ENCODE data around the gene MAPKBP1. TPM values are rescaled to one million over a fixed set of nuclear protein-coding genes. Genes with fewer than 3 reads are reported as not detected.

MAPKBP1 gene
- total RNA-seq, 1 donor from 2014 or later, result 42.3 TPM

DNA sequence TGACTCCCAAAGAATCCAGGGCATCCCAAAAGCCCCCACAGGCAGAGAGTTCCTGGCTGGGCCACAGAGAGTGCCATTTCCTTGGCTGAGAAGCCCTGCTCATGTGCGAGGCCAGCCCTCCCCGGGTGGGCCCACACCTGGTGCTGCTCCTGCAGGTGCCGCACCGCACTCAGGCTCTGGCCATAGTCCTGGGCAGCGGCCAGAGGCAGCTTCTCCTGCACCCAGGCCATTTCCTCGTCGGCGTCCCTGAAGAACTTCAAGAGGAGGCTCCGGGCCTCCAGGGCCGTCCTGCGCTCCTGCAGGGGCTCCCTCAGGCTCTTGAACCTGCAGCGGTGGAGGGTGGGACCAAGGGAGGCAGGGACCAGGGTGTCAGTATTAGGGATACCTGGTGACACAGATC lies 82.4 kb downstream of the MAPKBP1 start:
- POLR2A ChIA-PET, result no interaction called here
- H3K27ac Mint-ChIP-seq, result no peak overlapping the region
- H3K4me1 Mint-ChIP-seq, result no peaks in the 10 kb centered on the region
- TF ChIP-seq, protein P1, sequence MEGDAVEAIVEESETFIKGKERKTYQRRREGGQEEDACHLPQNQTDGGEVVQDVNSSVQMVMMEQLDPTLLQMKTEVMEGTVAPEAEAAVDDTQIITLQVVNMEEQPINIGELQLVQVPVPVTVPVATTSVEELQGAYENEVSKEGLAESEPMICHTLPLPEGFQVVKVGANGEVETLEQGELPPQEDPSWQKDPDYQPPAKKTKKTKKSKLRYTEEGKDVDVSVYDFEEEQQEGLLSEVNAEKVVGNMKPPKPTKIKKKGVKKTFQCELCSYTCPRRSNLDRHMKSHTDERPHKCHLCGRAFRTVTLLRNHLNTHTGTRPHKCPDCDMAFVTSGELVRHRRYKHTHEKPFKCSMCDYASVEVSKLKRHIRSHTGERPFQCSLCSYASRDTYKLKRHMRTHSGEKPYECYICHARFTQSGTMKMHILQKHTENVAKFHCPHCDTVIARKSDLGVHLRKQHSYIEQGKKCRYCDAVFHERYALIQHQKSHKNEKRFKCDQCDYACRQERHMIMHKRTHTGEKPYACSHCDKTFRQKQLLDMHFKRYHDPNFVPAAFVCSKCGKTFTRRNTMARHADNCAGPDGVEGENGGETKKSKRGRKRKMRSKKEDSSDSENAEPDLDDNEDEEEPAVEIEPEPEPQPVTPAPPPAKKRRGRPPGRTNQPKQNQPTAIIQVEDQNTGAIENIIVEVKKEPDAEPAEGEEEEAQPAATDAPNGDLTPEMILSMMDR (IDR thresholded peaks at IDR 0.05), result no peak
- no peak overlapping the region for H3K4me3 Mint-ChIP-seq
- no peaks in the 10 kb centered on the region for H3K27me3 Mint-ChIP-seq
- no peaks in the 10 kb centered on the region for H3K9me3 Mint-ChIP-seq
- DNase-seq, result no peak
- CTCF ChIA-PET, result no interaction called here
- no peak for ATAC-seq (ENCODE audit: low read depth)
- intact Hi-C loops (cut with micrococcal nuclease), result no loop called here
- H3K36me3 Mint-ChIP-seq (ENCODE audit: low read depth), result no peaks in the 10 kb centered on the region

DNA sequence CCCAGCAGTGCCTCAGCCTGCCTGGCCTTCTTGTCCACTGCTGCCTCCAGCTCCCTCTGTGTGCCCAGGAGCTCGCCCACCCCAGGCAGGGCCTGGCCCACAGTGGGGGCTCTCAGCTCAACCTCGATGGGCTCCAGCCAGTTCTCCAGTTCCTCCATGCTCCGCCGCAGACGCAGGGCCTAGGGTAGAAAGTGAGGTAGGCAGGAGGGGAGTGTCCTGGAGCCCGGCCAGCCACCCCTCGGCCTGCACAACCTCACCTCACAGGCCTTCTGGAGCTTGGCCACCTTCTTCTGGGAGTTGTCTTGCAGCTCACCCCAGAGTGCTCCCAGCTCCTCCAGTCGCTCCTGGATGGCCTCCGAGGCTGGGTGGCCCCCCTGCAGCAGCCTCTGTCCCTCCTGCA lies 83.0 kb downstream of the MAPKBP1 start:
- CTCF ChIA-PET, result no interaction called here
- no peaks in the 10 kb centered on the region for H3K9me3 Mint-ChIP-seq

DNA sequence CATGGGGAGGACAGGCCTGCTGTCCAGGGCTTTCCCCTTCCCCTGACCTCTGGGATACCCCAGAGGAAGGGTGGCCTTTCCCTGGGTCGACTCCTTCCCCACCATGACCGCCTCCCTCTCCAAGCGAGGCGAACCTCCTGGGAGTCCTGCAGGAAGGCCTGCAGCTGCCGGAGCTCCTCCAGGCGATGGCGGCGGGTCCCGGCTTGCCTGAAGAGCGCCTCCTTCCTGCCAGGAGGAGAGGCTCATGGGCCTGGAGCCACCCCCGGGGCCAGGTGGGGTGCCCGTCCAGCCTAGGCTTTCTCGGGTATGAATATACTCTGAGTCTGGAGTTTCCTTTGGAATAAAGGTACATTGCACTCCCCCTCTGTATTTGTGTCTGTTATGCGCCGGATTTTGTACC lies 84.5 kb downstream of the MAPKBP1 start:
- TF ChIP-seq, protein P1 (IDR thresholded peaks at IDR 0.05), result no peak
- Mint-ChIP-seq H3K27ac (no peak overlapping the region), H3K4me3 (no peak overlapping the region), H3K4me1 (no peaks in the 10 kb centered on the region), H3K36me3 (ENCODE audit: low read depth) (no peaks in the 10 kb centered on the region), H3K27me3 (peaks cover 3% of the 10 kb centered on the region), H3K9me3 (no peaks in the 10 kb centered on the region)
- DNase-seq (no peak), ATAC-seq (ENCODE audit: low read depth) (no peak)
- ChIA-PET CTCF (no interaction called here), POLR2A (no interaction called here)
- intact Hi-C loops (cut with micrococcal nuclease), result no loop called here

More for the DNA sequence above, 83.0 kb downstream of the MAPKBP1 start:
- ATAC-seq (ENCODE audit: low read depth) (no peak), DNase-seq (no peak)
- H3K4me1 Mint-ChIP-seq, result no peaks in the 10 kb centered on the region
- no peaks in the 10 kb centered on the region for H3K36me3 Mint-ChIP-seq (ENCODE audit: low read depth)
- no peaks in the 10 kb centered on the region for H3K27me3 Mint-ChIP-seq
- H3K4me3 Mint-ChIP-seq, result no peak overlapping the region
- POLR2A ChIA-PET, result no interaction called here
- TF ChIP-seq, protein P1 (IDR thresholded peaks at IDR 0.05), result no peak
- intact Hi-C loops (cut with micrococcal nuclease), result no loop called here
- no peak overlapping the region for H3K27ac Mint-ChIP-seq

- no peak overlapping the region for H3K27ac Mint-ChIP-seq
- H3K9me3 Mint-ChIP-seq, result no peaks in the 10 kb centered on the region
- no peaks in the 10 kb centered on the region for H3K4me1 Mint-ChIP-seq
- H3K27me3 Mint-ChIP-seq, result peaks cover 3% of the 10 kb centered on the region
- TF ChIP-seq, protein P1 (IDR thresholded peaks at IDR 0.05), result no peak
- no peak for ATAC-seq (ENCODE audit: low read depth)
- H3K36me3 Mint-ChIP-seq (ENCODE audit: low read depth), result no peaks in the 10 kb centered on the region
- no peak overlapping the region for H3K4me3 Mint-ChIP-seq
- DNase-seq, result no peak
- POLR2A ChIA-PET, result no interaction called here
- CTCF ChIA-PET, result no interaction called here
- intact Hi-C loops (cut with micrococcal nuclease), result loop anchor here (1.0 kb wide), 1 partner anchor 44 kb away; no protein-coding TSS in a partner anchor
These were observed 86.0 kb downstream of the MAPKBP1 start for GRCh38 chr15:41860049-41860828.

DNA sequence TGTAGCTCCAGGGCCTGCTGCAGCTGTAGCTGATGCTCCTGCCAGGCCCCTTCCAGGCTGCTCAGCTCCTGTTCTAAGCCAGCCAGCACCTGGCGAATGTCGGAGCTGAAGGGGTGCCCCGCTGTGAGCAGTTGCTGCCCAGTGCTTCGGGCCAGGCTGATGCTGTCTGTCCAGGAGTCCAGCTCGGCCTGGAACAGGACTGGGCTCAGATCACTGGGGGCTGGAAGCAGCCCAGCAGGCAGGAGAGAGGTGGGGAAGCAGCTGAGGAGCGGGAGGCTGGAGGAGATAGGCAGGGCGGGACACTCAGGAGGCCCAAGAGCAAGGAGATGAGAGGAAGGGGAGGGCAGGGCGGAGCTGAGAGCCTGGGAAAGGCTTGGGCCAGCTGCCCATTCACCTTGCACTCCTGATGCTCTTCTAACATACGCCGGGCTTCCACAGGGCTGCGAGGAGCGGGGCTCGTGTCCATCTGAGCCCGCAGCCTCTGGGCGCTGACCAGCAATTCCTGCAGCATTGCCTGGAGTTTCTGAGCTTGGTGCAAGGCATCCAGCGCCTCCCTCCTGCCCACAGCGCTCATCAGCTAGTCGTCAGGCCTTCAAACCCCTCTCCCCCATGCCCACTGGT lies 87.6 kb downstream of the MAPKBP1 start:
- H3K9me3 Mint-ChIP-seq, result no peaks in the 10 kb centered on the region

More for the DNA sequence above, 87.6 kb downstream of the MAPKBP1 start:
- no peaks in the 10 kb centered on the region for H3K36me3 Mint-ChIP-seq (ENCODE audit: low read depth)
- TF ChIP-seq, protein P1 (IDR thresholded peaks at IDR 0.05), result no peak
- no peak overlapping the region for H3K4me3 Mint-ChIP-seq
- no peak overlapping the region for H3K27ac Mint-ChIP-seq
- ChIA-PET POLR2A (interaction anchor here (0.5 kb wide), 1 partner anchor 116 kb away, joined by 3 read pairs; no protein-coding TSS in a partner anchor), CTCF (no interaction called here)
- ATAC-seq (ENCODE audit: low read depth) (no peak), DNase-seq (no peak)
- intact Hi-C loops (cut with micrococcal nuclease), result no loop called here
- no peaks in the 10 kb centered on the region for H3K4me1 Mint-ChIP-seq
- H3K27me3 Mint-ChIP-seq, result peaks cover 3% of the 10 kb centered on the region

All from activated B cell treated with CpG ODN at 0.5 μM for 24 hours (primary cell).